HepG2 (cell line): ENCODE measurements around the gene BLOC1S4. TPM values are rescaled to one million over a fixed set of nuclear protein-coding genes. Genes with fewer than 3 reads are reported as not detected.

Source experiments
- DMAP1 ChIP-seq: IDR thresholded peaks from 2 replicates; pipeline ENCODE4 v1.6.1; 2016
- DPF2 ChIP-seq: sonication (generic); formaldehyde crosslinking; IDR thresholded peaks from 2 replicates; pipeline ENCODE4 v1.4.0; 2020; ENCODE audit warnings: mild to moderate bottlenecking, low read depth, missing genetic modification reagents, borderline replicate concordance
- FLYWCH1 ChIP-seq: sonication (generic); formaldehyde crosslinking; IDR thresholded peaks from 2 replicates; pipeline ENCODE4 v1.8.1; 2023; ENCODE audit warnings: mild to moderate bottlenecking, missing genetic modification reagents
- FOXJ3 ChIP-seq: sonication (generic); formaldehyde crosslinking; IDR thresholded peaks from 2 replicates; pipeline ENCODE4 v1.4.0; 2020; ENCODE audit warnings: missing genetic modification reagents, mild to moderate bottlenecking, borderline replicate concordance
- HIVEP1 ChIP-seq: sonication (generic); formaldehyde crosslinking; IDR thresholded peaks from 2 replicates; pipeline ENCODE4 v1.4.0; 2020; ENCODE audit warnings: mild to moderate bottlenecking, missing genetic modification reagents
- IRX3 ChIP-seq: sonication (generic); formaldehyde crosslinking; IDR thresholded peaks from 2 replicates; pipeline ENCODE4 v1.8.1; 2023; ENCODE audit warnings: mild to moderate bottlenecking, low read depth, missing genetic modification reagents, borderline replicate concordance
- KDM4B ChIP-seq: sonication (generic); formaldehyde crosslinking; IDR thresholded peaks from 2 replicates; pipeline ENCODE4 v1.4.0; 2020; ENCODE audit warnings: missing genetic modification reagents
- KIAA2018 ChIP-seq: sonication (generic); formaldehyde crosslinking; IDR thresholded peaks from 2 replicates; pipeline ENCODE4 v1.5.0; 2020; ENCODE audit warnings: mild to moderate bottlenecking, missing genetic modification reagents, borderline replicate concordance
- MEF2D ChIP-seq: sonication (generic); formaldehyde crosslinking; IDR thresholded peaks from 2 replicates; pipeline ENCODE4 v1.5.1; 2020; ENCODE audit warnings: mild to moderate bottlenecking, missing genetic modification reagents
- NFIC ChIP-seq: IDR thresholded peaks from 2 replicates; pipeline ENCODE4 v1.6.1; 2012; ENCODE audit warnings: mild to moderate bottlenecking, low read length, inconsistent platforms
- SP5 ChIP-seq: IDR thresholded peaks from 2 replicates; pipeline ENCODE4 v1.6.1; 2016; ENCODE audit warnings: low read depth, borderline replicate concordance
- STAG1 ChIP-seq: sonication (generic); formaldehyde crosslinking; IDR thresholded peaks from 2 replicates; pipeline ENCODE4 v1.4.0; 2020; ENCODE audit warnings: missing genetic modification reagents
- TGIF2 ChIP-seq: IDR thresholded peaks from 2 replicates; pipeline ENCODE4 v1.6.1; 2016; ENCODE audit warnings: control low read depth, missing compliant biosample characterization
- ZKSCAN8 ChIP-seq: IDR thresholded peaks from 2 replicates; pipeline ENCODE4 v1.6.1; 2016; ENCODE audit warnings: borderline replicate concordance, missing genetic modification reagents, missing compliant biosample characterization
- ZNF589 ChIP-seq: sonication (generic); formaldehyde crosslinking; conservative IDR thresholded peaks from 2 replicates; pipeline ENCODE4 v1.8.0; 2022; ENCODE audit warnings: mild to moderate bottlenecking, moderate library complexity, missing genetic modification reagents
- ZNF678 ChIP-seq: sonication (generic); formaldehyde crosslinking; IDR thresholded peaks from 2 replicates; pipeline ENCODE4 v1.4.0; 2020; ENCODE audit warnings: mild to moderate bottlenecking, missing genetic modification reagents
- ZXDC ChIP-seq: sonication (generic); formaldehyde crosslinking; IDR thresholded peaks from 2 replicates; pipeline ENCODE4 v1.5.0; 2020; ENCODE audit warnings: mild to moderate bottlenecking, missing genetic modification reagents
- polyA plus RNA-seq, 8 experiments: library from polyadenylated mRNA; depleted of rRNA in 3 of 8; stranded (reverse) in 7 of 8; unstranded in 1 of 8; fragments of >200 nt; fragmentation: Illumina TruSeq in 4 of 8; extraction: Trizol in 4 of 8; gene quantifications; 2 replicates each; pipeline versions ENCODE4 v1.2.1 to v1.2.3, GENCODE V29; 2011 to 2016; ENCODE audit warnings: low read depth in 4 of 8, missing spikeins in 1 of 8, mixed read lengths in 1 of 8; ENCODE audit not compliant: insufficient read depth in 1 of 8
- total RNA-seq, 5 experiments: library from RNA; depleted of rRNA; stranded (reverse); fragments of >200 nt; fragmentation: Illumina TruSeq; extraction: Trizol; gene quantifications; 2 replicates each; pipeline ENCODE4 v1.2.3, GENCODE V29; 2016; ENCODE audit warnings: low read depth in 1 of 5

Gene BLOC1S4
- total and polyA plus RNA-seq, 2 of the 13 experiments (the other 11 are each of a cell fraction or from before 2014, with no cell fraction given) = 15.5 to 20.9 TPM

- no peak for TF ChIP-seq DMAP1
- no peak for TF ChIP-seq ZXDC (CRISPR knock-in tag)
- TF ChIP-seq NFIC = no peak; the same call in 1 of the 2 replicates
- no peak for TF ChIP-seq KIAA2018
- TF ChIP-seq FOXJ3 (CRISPR knock-in tag) = no peak
- TF ChIP-seq STAG1 (CRISPR knock-in tag) = no peak
- TF ChIP-seq ZNF589 = no peak
- TF ChIP-seq ZNF678 = 0 out of 2 replicates have a peak, but pooled peaks have one; percentile 24
- TF ChIP-seq FLYWCH1 = no peak
- TF ChIP-seq MEF2D = peak; percentile 68; the same call in 1 of the 2 replicates
- TF ChIP-seq TGIF2 (CRISPR knock-in tag) = 0 out of 2 replicates have a peak, but pooled peaks have one; percentile 20
- no peak for TF ChIP-seq IRX3 (CRISPR knock-in tag)
- no peak for TF ChIP-seq ZKSCAN8 (CRISPR knock-in tag)
- TF ChIP-seq DPF2 (CRISPR knock-in tag) = no peak
- no peak for TF ChIP-seq SP5 (CRISPR knock-in tag)
- TF ChIP-seq HIVEP1 (CRISPR knock-in tag) = no peak; the same call in 1 of the 2 replicates
- TF ChIP-seq KDM4B (CRISPR knock-in tag) = no peak
Measured at GRCh38 chr4:6709230-6710114, 6.5 kb upstream of the BLOC1S4 start, which contains the start of gene MRFAP1L1 (continued).
